Renal pelvis (tissue), 4 donors: Measurements from ENCODE around the gene GRIP1. TPM values are rescaled to one million over a fixed set of nuclear protein-coding genes. Genes with fewer than 3 reads are reported as not detected.
"Not testable (repeated sequence)": the region's sequence is repeated elsewhere in the genome, so short reads cannot be mapped to it uniquely, and the experiment has no call there.

Source experiments
- DNase-seq: peaks from one replicate; pipeline ENCODE4 v3.0.0-alpha.2; 2013
- polyA plus RNA-seq, 3 donors: library from polyadenylated mRNA; unstranded; fragments of 120-200 nt; gene quantifications; one replicate each; pipeline ENCODE4 v1.2.1, GENCODE V29; 2013; ENCODE audit not compliant: insufficient read length in 3 of 3

Gene GRIP1
- polyA plus RNA-seq, 3 donors = 23.9 to 29.2 (median 24.5) TPM

- DNase-seq = no peak
Observed at GRCh38 chr12:66331016-66331415, 347.9 kb downstream of the GRIP1 start.

GRCh38 chr12:66329941-66330340 lies 348.9 kb downstream of the GRIP1 start:
- DNase-seq = no peak

GRCh38 chr12:66323017-66323416 lies 355.9 kb downstream of the GRIP1 start:
- DNase-seq = no peak

- DNase-seq = no peak
Observed at GRCh38 chr12:66321435-66321834, 357.4 kb downstream of the GRIP1 start.

GRCh38 chr12:66320996-66321395 lies 357.9 kb downstream of the GRIP1 start:
- no peak for DNase-seq

- no peak for DNase-seq
Observed at GRCh38 chr12:66319266-66319954, 359.5 kb downstream of the GRIP1 start.

GRCh38 chr12:66314278-66314677 lies 364.6 kb downstream of the GRIP1 start:
- DNase-seq = no peak

GRCh38 chr12:66312189-66312588 lies 366.7 kb downstream of the GRIP1 start:
- no peak for DNase-seq

GRCh38 chr12:66309606-66310005 lies 369.3 kb downstream of the GRIP1 start:
- DNase-seq = no peak

- no peak for DNase-seq
Observed at GRCh38 chr12:66304296-66304900, 374.5 kb downstream of the GRIP1 start.

GRCh38 chr12:66303316-66303804 lies 375.5 kb downstream of the GRIP1 start:
- DNase-seq = not testable (repeated sequence)

GRCh38 chr12:66302827-66303169 lies 376.1 kb downstream of the GRIP1 start:
- no peak for DNase-seq

- peak; percentile 97 for DNase-seq
Observed at GRCh38 chr12:66301944-66302826, 376.7 kb downstream of the GRIP1 start, which contains the start of gene HELB. Gene HELB (plus strand): TSS chr12:66302493. CDS start chr12:66302604, 111 bp downstream.

GRCh38 chr12:66297923-66298322 lies 381.0 kb downstream of the GRIP1 start:
- no peak for DNase-seq
